H9 (cell line): Measurements from ENCODE around the gene MT1M. TPM values are rescaled to one million over a fixed set of nuclear protein-coding genes. Genes with fewer than 3 reads are reported as not detected.

Experiments
- DNase-seq: peaks from one replicate; pipeline ENCODE4 v3.0.0-alpha.2; 2017
- H2AFZ ChIP-seq: one replicate; pipeline ENCODE4 v1.6.1; 2013; ENCODE audit warnings: mild to moderate bottlenecking, low read length, control low read depth, moderate library complexity
- H2AK5ac ChIP-seq: 2 replicates; pipeline ENCODE4 v1.6.1; 2013; ENCODE audit warnings: low read length, control low read depth, mixed read lengths; ENCODE audit not compliant: insufficient read length
- H2BK120ac ChIP-seq: one replicate; pipeline ENCODE4 v1.6.1; 2013; ENCODE audit warnings: low read depth, mild to moderate bottlenecking, low read length, control low read depth, inconsistent platforms; ENCODE audit not compliant: poor library complexity, severe bottlenecking
- H2BK12ac ChIP-seq: 2 replicates; pipeline ENCODE4 v1.6.1; 2013; ENCODE audit warnings: low read length, control low read depth, mixed read lengths, low read depth; ENCODE audit not compliant: insufficient read length
- H2BK15ac ChIP-seq: 2 replicates; pipeline ENCODE4 v1.6.1; 2013; ENCODE audit warnings: low read depth, low read length, control low read depth
- H2BK20ac ChIP-seq: one replicate; pipeline ENCODE4 v1.6.1; 2013; ENCODE audit warnings: low read depth, mild to moderate bottlenecking, low read length, control low read depth, inconsistent platforms; ENCODE audit not compliant: poor library complexity, severe bottlenecking
- H2BK5ac ChIP-seq: 2 replicates; pipeline ENCODE4 v1.6.1; 2013; ENCODE audit warnings: low read length, control low read depth, mixed read lengths; ENCODE audit not compliant: insufficient read length
- H3K14ac ChIP-seq: 2 replicates; pipeline ENCODE4 v1.6.1; 2013; ENCODE audit warnings: low read length, control low read depth; ENCODE audit not compliant: insufficient read depth
- H3K18ac ChIP-seq: 2 replicates; pipeline ENCODE4 v1.6.1; 2013; ENCODE audit warnings: low read depth, mild to moderate bottlenecking, mixed read lengths, low read length, control low read depth; ENCODE audit not compliant: insufficient read length
- H3K23ac ChIP-seq: 2 replicates; pipeline ENCODE4 v1.6.1; 2013; ENCODE audit warnings: low read length, control low read depth, mixed read lengths, low read depth; ENCODE audit not compliant: insufficient read length
- H3K23me2 ChIP-seq: 2 replicates; pipeline ENCODE4 v1.6.1; 2013; ENCODE audit warnings: low read depth, mild to moderate bottlenecking, mixed read lengths, low read length, control low read depth; ENCODE audit not compliant: insufficient read length, poor library complexity, severe bottlenecking
- H3K27ac ChIP-seq: 2 replicates; pipeline ENCODE4 v1.5.1; 2013; ENCODE audit warnings: low read length, control low read depth, mixed read lengths, low read depth; ENCODE audit not compliant: insufficient read length
- H3K27me3 ChIP-seq: 2 replicates; pipeline ENCODE4 v1.6.1; 2013; ENCODE audit warnings: low read length, control low read depth, inconsistent platforms; ENCODE audit not compliant: insufficient read depth
- H3K4ac ChIP-seq: 2 replicates; pipeline ENCODE4 v1.6.1; 2013; ENCODE audit warnings: low read depth, mild to moderate bottlenecking, control low read depth, inconsistent platforms, low read length, moderate library complexity
- H3K4me1 ChIP-seq: 2 replicates; pipeline ENCODE4 v1.6.1; 2013; ENCODE audit warnings: low read length, control low read depth, inconsistent platforms; ENCODE audit not compliant: insufficient read depth
- H3K4me2 ChIP-seq: 2 replicates; pipeline ENCODE4 v1.6.1; 2013; ENCODE audit warnings: low read length, control low read depth, mixed read lengths; ENCODE audit not compliant: insufficient read length, insufficient read depth
- H3K56ac ChIP-seq: 2 replicates; pipeline ENCODE4 v1.6.1; 2013; ENCODE audit warnings: low read depth, mild to moderate bottlenecking, mixed read lengths, low read length, control low read depth; ENCODE audit not compliant: insufficient read length
- H3K79me1 ChIP-seq: 2 replicates; pipeline ENCODE4 v1.6.1; 2013; ENCODE audit warnings: low read depth, mild to moderate bottlenecking, moderate library complexity, low read length, control low read depth, inconsistent platforms; ENCODE audit not compliant: insufficient read depth, poor library complexity, severe bottlenecking
- H3K79me2 ChIP-seq: 2 replicates; pipeline ENCODE4 v1.6.1; 2013; ENCODE audit warnings: low read length, control low read depth, inconsistent platforms; ENCODE audit not compliant: insufficient read depth
- H3K9ac ChIP-seq: 2 replicates; pipeline ENCODE4 v1.6.1; 2013; ENCODE audit warnings: low read length, control low read depth, mixed read lengths; ENCODE audit not compliant: insufficient read length; ENCODE audit errors: extremely low read depth
- H3K9me3 ChIP-seq: one replicate; pipeline ENCODE4 v1.6.1; 2013; ENCODE audit warnings: low read depth, low read length, inconsistent platforms; ENCODE audit not compliant: control insufficient read depth
- H3T11ph ChIP-seq: one replicate; pipeline ENCODE4 v1.6.1; 2013; ENCODE audit warnings: mild to moderate bottlenecking, low read length, control low read depth, inconsistent platforms
- H4K20me1 ChIP-seq: one replicate; pipeline ENCODE4 v1.6.1; 2013; ENCODE audit not compliant: control insufficient read depth, insufficient read length, insufficient read depth
- H4K5ac ChIP-seq: 2 replicates; pipeline ENCODE4 v1.6.1; 2013; ENCODE audit warnings: low read depth, mild to moderate bottlenecking, mixed read lengths, low read length, control low read depth; ENCODE audit not compliant: insufficient read length
- H4K8ac ChIP-seq: replicated peaks from 2 replicates; pipeline ENCODE4 v1.6.1; 2013; ENCODE audit warnings: low read length, control low read depth, mixed read lengths, low read depth; ENCODE audit not compliant: insufficient read length
- H4K91ac ChIP-seq: 2 replicates; pipeline ENCODE4 v1.6.1; 2013; ENCODE audit warnings: low read depth, mild to moderate bottlenecking, moderate library complexity, mixed read lengths, low read length, control low read depth; ENCODE audit not compliant: insufficient read length
- H3K27ac Mint-ChIP-seq, 3 experiments: 2 replicates in 2 of 3; 3 replicates in 1 of 3; pipeline ENCODE4 v1.8.0; 2020 to 2021; ENCODE audit warnings: mixed read lengths in 3 of 3, mild to moderate bottlenecking in 1 of 3, moderate library complexity in 1 of 3
- H3K27me3 Mint-ChIP-seq: 2 replicates; pipeline ENCODE4 v1.8.0; 2021; ENCODE audit warnings: low read depth, mild to moderate bottlenecking, moderate library complexity, mixed read lengths
- H3K36me3 Mint-ChIP-seq, 3 experiments: 2 replicates in 2 of 3; 3 replicates in 1 of 3; pipeline ENCODE4 v1.8.0; 2020 to 2021; ENCODE audit warnings: low read depth in 3 of 3, mixed read lengths in 3 of 3; ENCODE audit not compliant: insufficient read depth in 1 of 3
- H3K4me1 Mint-ChIP-seq, 2 experiments: 2 replicates each; pipeline ENCODE4 v1.8.0; 2020; ENCODE audit warnings: mixed read lengths in 2 of 2
- H3K4me3 Mint-ChIP-seq, 2 experiments: 2 replicates in 1 of 2; 3 replicates in 1 of 2; pipeline ENCODE4 v1.8.0; 2020 to 2021; ENCODE audit warnings: mild to moderate bottlenecking in 2 of 2, mixed read lengths in 2 of 2, moderate library complexity in 1 of 2
- H3K9me3 Mint-ChIP-seq, 2 experiments: 2 replicates in 1 of 2; 3 replicates in 1 of 2; pipeline ENCODE4 v1.8.0; 2020; ENCODE audit warnings: mild to moderate bottlenecking in 2 of 2, mixed read lengths in 2 of 2, moderate library complexity in 1 of 2
- WGBS: extraction: QIAGEN DNeasy Blood & Tissue Kit; methylation state at CpG from one replicate; pipeline ENCODE4 v1.1.7; 2013; ENCODE audit warnings: missing lambda C conversion rate, low lambda C conversion rate, mixed read lengths; ENCODE audit not compliant: insufficient read length; ENCODE audit errors: extremely low coverage; 5-methylcytosine and 5-hydroxymethylcytosine counted together
- total RNA-seq: library from RNA; stranded (reverse); gene quantifications from 2 replicates; pipeline ENCODE4 v1.2.1, GENCODE V29; 2021
- TF ChIP-seq, protein P1 (sequence below): fragments of 200-600 bp; sonication (generic); conservative IDR thresholded peaks from 3 replicates; pipeline ENCODE4 v1.8.0; 2021; ENCODE audit warnings: antibody characterized with exemption, mild to moderate bottlenecking

The MT1M gene
- total RNA-seq, 1 experiment from 2014 or later: 1.4 TPM

DNA sequence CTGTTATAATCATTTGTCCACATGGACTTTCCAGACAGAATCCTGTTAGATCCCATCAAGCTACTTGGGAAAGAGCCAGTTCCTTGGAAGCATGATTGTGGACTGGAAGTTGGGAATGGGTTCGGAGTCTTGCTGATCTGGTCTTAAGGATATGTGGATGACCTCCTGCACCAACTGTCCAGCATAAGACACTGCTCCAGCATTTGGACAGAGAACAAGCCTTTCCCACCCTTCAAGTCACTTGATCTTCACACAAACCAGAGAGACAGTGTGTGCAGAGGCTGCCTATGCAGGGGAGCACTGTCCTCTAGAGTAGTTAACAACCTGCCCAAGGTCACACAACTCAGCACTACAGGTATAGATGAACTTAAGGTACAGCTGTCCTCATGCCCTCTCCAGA is 13.4 kb downstream of the MT1M start:
- Mint-ChIP-seq H3K9me3 (no peaks in the 10 kb centered on the region; a peak in 1 of 5 replicates), H3K36me3 (no peaks in the 10 kb centered on the region), H3K4me3 (no peak overlapping the region), H3K27ac (no peak overlapping the region), H3K4me1 (peaks cover 16 to 29% of the 10 kb centered on the region in 2 experiments), H3K27me3 (peaks cover 95% of the 10 kb centered on the region)
- Histone ChIP-seq H2AK5ac (no peak overlapping the region), H2BK15ac (no peak overlapping the region), H2AFZ (no peak overlapping the region), H3K18ac (no peak overlapping the region), H4K5ac (no peak overlapping the region), H3K9ac (no peak overlapping the region), H2BK5ac (no peak overlapping the region), H3K27ac (no peak overlapping the region), H4K20me1 (no peaks in the 10 kb centered on the region), H2BK12ac (no peak overlapping the region), H3K79me1 (no peaks in the 10 kb centered on the region), H3K23ac (no peak overlapping the region), H3K27me3 (peaks cover 59% of the 10 kb centered on the region; the same call in 1 of the 2 replicates), H3K9me3 (no peaks in the 10 kb centered on the region), H3K14ac (no peak overlapping the region), H3K79me2 (no peaks in the 10 kb centered on the region), H2BK120ac (no peak overlapping the region), H3K4me1 (no peaks in the 10 kb centered on the region), H2BK20ac (no peak overlapping the region), H3K56ac (no peak overlapping the region), H3K4me2 (no peak overlapping the region), H3K4ac (no peak overlapping the region), H3K23me2 (no peaks in the 10 kb centered on the region), H4K91ac (no peak overlapping the region), H3T11ph (no peak overlapping the region), H4K8ac (no peak overlapping the region)
- DNase-seq: no peak
- TF ChIP-seq, protein P1, sequence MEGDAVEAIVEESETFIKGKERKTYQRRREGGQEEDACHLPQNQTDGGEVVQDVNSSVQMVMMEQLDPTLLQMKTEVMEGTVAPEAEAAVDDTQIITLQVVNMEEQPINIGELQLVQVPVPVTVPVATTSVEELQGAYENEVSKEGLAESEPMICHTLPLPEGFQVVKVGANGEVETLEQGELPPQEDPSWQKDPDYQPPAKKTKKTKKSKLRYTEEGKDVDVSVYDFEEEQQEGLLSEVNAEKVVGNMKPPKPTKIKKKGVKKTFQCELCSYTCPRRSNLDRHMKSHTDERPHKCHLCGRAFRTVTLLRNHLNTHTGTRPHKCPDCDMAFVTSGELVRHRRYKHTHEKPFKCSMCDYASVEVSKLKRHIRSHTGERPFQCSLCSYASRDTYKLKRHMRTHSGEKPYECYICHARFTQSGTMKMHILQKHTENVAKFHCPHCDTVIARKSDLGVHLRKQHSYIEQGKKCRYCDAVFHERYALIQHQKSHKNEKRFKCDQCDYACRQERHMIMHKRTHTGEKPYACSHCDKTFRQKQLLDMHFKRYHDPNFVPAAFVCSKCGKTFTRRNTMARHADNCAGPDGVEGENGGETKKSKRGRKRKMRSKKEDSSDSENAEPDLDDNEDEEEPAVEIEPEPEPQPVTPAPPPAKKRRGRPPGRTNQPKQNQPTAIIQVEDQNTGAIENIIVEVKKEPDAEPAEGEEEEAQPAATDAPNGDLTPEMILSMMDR: no peak
- no CpG with 5 or more reads among the region's 1 CpG for WGBS
